Heart left ventricle (tissue), 13 donors: ENCODE measurements around the gene TRAM2.

Experiments
- POLR2A ChIP-seq, 2 donors: fragments of 450-650 bp; IDR thresholded peaks; one replicate each; pipeline ENCODE4 v1.6.1; 2017; ENCODE audit warnings: antibody characterized with exemption in 2 of 2, mild to moderate bottlenecking in 2 of 2, moderate library complexity in 2 of 2
- TF ChIP-seq, protein P1 (sequence below), 12 donors: fragments of 200-600 bp; sonication (generic) in 4 of 12; IDR thresholded peaks; one replicate each; pipeline versions ENCODE4 v1.5.0 to v1.8.0; 2018 to 2022; ENCODE audit warnings: antibody characterized with exemption in 12 of 12, mild to moderate bottlenecking in 5 of 12
- donor health status: ischemic (EF 13 %, LVEDD 7.1; RV severe dilation, severe dysfunction).
- donor health status: DM: no; HTN: yes; CAD: no.
- donor health status: DM: no; HTN: no; CAD: no.
- donor health status: ischemic (EF 25% LVEDD 6.9; RV normal size, moderate dysfunction).
- donor health status: ischemic (EF 25% LVEDD 5.7; RV mildly dilated, moderate dysfunction).
- donor health status: ischemic (EF 35%, LVEDD 5.7; RV mildly dilated, moderate dysfunction).
- donor health status: nonischemic (EF 11% LVEDD 7.7; RV severe dilation, severe dysfunction).
- donor health status: DM: yes; HTN: yes; CAD: no.
- donor health status: PGD.
- donor health status: ischemic (EF 29% LVEDD 5.4; RV normal size, mild dysfunction).
- donor health status: nonischemic (EF 23%, LVEDD 6.1; RV moderate dilation, normal function).

DNA sequence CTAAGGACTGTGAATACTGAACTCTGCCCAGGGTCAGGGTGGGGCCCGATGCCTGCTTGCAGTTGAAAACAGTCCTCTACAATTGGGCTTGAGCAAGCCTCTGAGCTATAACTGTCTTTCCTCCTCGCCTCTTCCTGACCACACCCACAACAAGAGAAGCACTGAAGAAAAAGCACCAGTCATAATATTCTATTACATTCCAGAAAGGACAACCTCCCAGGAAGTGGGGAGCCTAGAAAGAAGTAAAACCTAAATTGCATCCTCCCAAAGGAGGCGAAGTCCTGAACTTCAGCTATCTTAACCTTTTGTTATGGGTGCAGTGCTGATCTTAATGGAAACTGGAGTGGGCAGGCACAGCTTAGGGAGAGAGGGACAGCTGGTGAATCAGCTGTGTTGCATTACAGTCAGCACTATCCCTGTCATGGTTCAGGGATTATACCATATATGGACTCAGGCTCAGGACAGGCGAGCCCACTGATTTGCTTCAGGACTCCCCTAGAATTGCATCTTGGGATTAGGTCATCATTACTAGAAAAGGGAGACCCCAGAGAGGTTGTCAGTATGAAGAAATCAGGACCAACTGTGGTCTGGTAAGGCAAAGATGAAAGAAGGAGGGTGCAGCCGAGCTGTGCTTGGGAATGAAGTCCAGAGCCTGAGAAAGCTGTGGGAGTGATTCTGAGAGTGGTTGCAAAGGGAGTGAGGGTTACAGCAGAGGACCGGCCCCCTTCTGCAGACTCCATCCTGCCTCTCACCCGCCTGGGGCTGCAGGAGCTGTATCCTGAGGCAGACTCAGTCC lies 18.3 kb upstream of the TRAM2 start:
- TF ChIP-seq, protein P1, sequence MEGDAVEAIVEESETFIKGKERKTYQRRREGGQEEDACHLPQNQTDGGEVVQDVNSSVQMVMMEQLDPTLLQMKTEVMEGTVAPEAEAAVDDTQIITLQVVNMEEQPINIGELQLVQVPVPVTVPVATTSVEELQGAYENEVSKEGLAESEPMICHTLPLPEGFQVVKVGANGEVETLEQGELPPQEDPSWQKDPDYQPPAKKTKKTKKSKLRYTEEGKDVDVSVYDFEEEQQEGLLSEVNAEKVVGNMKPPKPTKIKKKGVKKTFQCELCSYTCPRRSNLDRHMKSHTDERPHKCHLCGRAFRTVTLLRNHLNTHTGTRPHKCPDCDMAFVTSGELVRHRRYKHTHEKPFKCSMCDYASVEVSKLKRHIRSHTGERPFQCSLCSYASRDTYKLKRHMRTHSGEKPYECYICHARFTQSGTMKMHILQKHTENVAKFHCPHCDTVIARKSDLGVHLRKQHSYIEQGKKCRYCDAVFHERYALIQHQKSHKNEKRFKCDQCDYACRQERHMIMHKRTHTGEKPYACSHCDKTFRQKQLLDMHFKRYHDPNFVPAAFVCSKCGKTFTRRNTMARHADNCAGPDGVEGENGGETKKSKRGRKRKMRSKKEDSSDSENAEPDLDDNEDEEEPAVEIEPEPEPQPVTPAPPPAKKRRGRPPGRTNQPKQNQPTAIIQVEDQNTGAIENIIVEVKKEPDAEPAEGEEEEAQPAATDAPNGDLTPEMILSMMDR (IDR thresholded peaks at IDR 0.05): no peak
- no peak for TF ChIP-seq POLR2A (IDR thresholded peaks at IDR 0.05)
